Right ventricle myocardium inferior (tissue), 1 donor: ENCODE results near the gene KCNQ1. TPM values are rescaled to one million over a fixed set of nuclear protein-coding genes. Genes with fewer than 3 reads are reported as not detected.

Source experiments
- ATAC-seq: fragments of 200-7000 bp; cut with Tn5 transposase; one replicate; pipeline ENCODE4 v1.9.1; 2020; ENCODE audit warnings: mild to moderate bottlenecking, moderate library complexity
- DNase-seq: peaks from one replicate; pipeline ENCODE4 v3.0.0; 2021; ENCODE audit errors: missing footprints
- intact Hi-C: fragments of 100-400 bp; cut with DNase I; formaldehyde crosslinking; loops from one replicate; pipeline ENCODE4 v1.11.0; 2022
- total RNA-seq: library from RNA; stranded (reverse); fragmentation: NEBNext Ultra II Directional; extraction: Animal tissue kit (Norgen Biotek cat#: 25700); gene quantifications from one replicate; pipeline ENCODE4 v1.2.1, GENCODE V29; 2021
- donor health status: DM: no; HTN: yes; CAD: no; lungs with severe emphysema.

KCNQ1 gene
- total RNA-seq, 1 donor from 2014 or later, result 40.0 TPM

DNA sequence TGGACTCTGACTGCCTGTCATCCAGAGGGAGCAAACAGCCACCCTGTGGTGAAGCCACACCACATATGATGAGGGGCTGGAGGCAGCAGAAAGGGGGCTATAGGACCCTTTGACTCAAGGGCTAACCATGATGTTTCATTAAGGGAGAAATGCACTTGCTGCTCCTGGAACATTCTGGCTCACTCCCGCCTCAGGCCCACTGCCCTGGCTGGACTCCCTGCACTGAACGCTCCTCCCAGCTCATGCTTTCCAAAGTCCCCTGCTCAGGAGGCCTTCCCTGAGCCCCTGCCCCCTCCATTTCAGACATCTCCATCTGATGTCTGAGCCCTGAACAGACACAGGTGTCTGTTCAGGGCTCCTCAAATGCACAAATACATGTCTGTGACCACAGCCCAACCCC, 371.7 kb downstream of the KCNQ1 start:
- peak; percentile 27 for DNase-seq
- intact Hi-C loops, result no loop called here
- ATAC-seq, result no peak

DNA sequence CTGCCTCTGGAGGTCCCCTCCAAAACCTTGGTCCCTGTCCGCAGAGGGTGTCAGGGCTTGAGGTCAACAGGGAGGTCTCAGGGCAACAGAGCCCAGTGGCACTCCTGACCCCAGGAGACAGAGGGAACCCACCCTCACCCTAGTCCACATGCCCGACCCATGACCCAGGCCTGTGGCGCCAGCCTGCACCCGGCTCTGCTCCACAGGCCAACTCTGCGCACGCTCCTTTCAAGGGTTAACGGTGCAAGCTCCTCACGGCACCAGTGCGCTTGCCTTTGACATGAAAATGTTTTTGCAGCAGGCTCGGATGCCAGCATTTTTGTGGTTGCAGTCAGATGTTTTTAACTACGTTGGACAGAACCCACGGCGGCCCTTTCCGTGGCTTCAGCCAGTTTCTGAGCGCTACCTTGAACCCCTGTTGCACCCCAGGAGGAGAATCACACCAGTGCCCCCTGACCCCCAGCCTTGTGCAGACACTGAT, 372.2 kb downstream of the KCNQ1 start:
- intact Hi-C loops, result no loop called here
- no peak for ATAC-seq
- peak; percentile 73 for DNase-seq

DNA sequence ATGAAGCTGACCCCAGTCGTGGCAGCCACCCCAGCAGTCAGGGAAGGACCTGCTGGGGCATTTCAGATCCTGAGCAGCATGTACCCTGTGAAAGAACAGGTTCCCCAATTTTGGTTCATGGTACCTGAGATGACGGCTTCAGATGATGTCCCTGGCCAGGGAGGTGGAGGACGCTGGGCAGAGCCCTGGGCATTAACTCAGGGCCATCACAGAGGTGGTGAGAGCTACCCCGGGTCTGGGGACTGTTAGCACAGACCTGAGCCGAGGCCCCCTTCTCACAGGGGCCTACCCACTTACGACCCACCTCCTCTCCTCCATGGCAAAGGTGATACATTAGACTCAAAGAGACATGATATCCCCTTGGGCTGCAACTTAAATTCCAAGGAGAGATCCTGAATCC, 372.6 kb downstream of the KCNQ1 start:
- intact Hi-C loops, result no loop called here
- no peak for ATAC-seq
- DNase-seq, result no peak

GRCh38 chr11:2818021-2818420, 373.2 kb downstream of the KCNQ1 start:
- ATAC-seq (no peak), DNase-seq (peak; percentile 49)
- intact Hi-C loops, result no loop called here

DNA sequence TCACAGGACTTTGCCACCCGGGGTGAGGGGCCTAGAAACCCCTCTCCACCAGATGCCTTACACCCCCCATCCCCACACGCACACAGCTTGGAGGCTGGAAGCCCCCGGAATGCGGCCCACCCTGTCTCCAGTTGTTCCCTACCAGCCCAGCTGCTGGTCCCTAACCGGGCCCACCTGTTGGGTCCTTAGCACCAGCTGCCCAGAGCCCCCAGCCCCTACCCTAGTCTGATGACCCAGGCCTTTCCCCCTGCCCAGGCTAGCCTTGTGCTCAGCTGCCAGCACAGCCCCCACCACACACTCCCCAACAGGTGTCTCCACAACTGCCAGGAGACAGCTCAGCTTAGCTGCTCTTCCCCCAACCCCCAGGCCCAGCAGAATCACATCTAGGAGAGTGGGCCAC, 373.7 kb downstream of the KCNQ1 start:
- no peak for DNase-seq
- ATAC-seq, result no peak
- intact Hi-C loops, result no loop called here

GRCh38 chr11:2819316-2819715, 374.5 kb downstream of the KCNQ1 start:
- intact Hi-C loops, result no loop called here
- DNase-seq, result no peak
- ATAC-seq, result no peak

- DNase-seq (peak; percentile 41), ATAC-seq (no peak)
- intact Hi-C loops, result no loop called here
Observed at GRCh38 chr11:2820976-2821375, 376.2 kb downstream of the KCNQ1 start.

- DNase-seq, result no peak
- intact Hi-C loops, result no loop called here
- ATAC-seq, result no peak
Observed at GRCh38 chr11:2821891-2822290, 377.1 kb downstream of the KCNQ1 start.

DNA sequence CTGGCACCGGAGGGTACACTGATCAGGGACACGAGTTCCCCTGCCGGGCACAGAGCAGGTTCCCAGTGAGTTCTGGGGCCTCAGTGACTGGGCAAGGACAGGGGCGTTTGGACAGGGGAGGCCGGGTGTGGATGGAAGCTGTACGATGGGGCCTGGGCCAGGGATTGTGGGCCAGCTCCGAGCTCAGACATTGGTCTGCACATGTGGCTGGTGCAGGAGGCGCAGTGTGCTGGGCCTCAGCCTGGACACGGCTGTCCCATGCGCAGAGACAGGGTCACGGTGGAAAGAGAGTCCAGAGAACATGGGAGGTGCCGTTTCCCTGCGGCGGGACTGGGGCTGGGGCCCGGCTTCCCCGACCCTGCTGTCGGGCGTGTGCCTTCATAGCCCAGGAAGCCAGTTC, 380.0 kb downstream of the KCNQ1 start:
- intact Hi-C loops, result loop anchor here (2.0 kb wide), 2 partner anchors 14 to 60 kb away; partner anchors contain the start of gene CDKN1C
- DNase-seq (peak; percentile 59), ATAC-seq (peak; percentile 59)

GRCh38 chr11:2825261-2825888, 380.6 kb downstream of the KCNQ1 start:
- DNase-seq (peak; percentile 91), ATAC-seq (peak; percentile 79)
- intact Hi-C loops, result loop anchor here (2.0 kb wide), 2 partner anchors 15 to 59 kb away; partner anchors contain the start of gene CDKN1C

DNA sequence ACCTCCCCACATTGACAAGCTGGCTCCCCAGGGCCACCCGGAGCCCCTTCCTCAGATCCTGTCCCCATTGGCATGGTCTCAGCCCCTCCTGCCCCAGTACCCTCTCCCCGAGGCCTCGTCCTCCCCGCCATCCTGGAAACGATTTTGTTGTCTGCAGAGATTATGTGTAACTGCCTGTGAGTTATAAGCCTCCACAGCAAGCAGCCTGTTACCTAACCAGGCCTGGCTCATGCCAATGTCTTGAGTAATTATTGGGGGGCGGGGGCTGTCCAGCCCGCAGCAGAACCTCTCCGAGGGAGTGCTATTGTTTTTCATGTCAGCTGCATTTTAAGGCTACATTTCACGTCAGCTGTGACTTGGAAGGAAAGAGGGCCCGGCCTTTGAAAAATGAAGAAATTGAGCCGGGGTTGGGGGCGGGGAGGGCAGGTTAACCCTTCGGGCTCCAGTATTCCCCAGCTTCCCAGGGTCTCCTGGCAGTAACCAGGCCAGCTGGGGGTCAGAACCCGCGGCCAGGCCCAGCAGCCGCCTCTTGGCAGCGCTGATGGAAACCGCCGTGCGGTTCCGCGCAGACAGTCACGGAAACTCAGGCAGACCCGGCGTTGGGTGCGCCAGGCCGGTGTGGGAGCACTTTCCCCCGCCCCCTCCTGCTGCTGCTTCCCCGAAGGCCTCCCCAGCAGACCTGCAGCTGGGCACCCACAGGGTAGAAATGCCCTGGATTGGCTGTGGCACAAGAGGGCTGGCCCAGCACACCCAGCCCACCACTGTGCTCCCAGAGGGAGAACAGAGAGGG, 381.3 kb downstream of the KCNQ1 start:
- peak; percentile 81 for DNase-seq
- intact Hi-C loops, result loop anchor here (2.0 kb wide), 2 partner anchors 15 to 59 kb away; partner anchors contain the start of gene CDKN1C
- peak; percentile 83 for ATAC-seq

GRCh38 chr11:2826679-2827056, 381.9 kb downstream of the KCNQ1 start:
- DNase-seq (no peak), ATAC-seq (no peak)
- intact Hi-C loops, result no loop called here

DNA sequence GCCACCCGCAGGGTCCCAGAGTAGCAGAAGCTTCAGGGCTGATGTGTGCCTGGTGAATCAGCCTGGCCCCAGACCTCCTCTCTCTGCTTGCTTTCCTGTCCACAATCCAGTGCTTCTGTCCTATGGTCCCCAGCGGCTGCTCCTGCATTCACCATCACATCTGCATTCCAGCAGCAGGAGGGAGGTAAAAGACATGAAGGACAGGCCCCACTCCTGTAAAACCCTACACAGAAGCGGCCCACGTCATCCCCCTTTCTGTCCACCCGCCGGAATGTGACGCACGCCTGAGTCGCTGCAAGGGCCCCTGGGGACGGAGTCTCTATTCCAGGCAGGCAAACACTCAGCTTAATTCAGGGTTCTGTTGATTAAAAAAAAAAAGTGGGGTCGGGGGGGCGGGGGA, 382.4 kb downstream of the KCNQ1 start:
- intact Hi-C loops, result no loop called here

GRCh38 chr11:2827792-2828191, 383.0 kb downstream of the KCNQ1 start:
- ATAC-seq (no peak), DNase-seq (peak; percentile 33)
- intact Hi-C loops, result loop anchor here (2.0 kb wide), 1 partner anchor 41 kb away; no protein-coding TSS in a partner anchor

More for the DNA sequence above, 382.4 kb downstream of the KCNQ1 start:
- DNase-seq (peak; percentile 7), ATAC-seq (no peak)

DNA sequence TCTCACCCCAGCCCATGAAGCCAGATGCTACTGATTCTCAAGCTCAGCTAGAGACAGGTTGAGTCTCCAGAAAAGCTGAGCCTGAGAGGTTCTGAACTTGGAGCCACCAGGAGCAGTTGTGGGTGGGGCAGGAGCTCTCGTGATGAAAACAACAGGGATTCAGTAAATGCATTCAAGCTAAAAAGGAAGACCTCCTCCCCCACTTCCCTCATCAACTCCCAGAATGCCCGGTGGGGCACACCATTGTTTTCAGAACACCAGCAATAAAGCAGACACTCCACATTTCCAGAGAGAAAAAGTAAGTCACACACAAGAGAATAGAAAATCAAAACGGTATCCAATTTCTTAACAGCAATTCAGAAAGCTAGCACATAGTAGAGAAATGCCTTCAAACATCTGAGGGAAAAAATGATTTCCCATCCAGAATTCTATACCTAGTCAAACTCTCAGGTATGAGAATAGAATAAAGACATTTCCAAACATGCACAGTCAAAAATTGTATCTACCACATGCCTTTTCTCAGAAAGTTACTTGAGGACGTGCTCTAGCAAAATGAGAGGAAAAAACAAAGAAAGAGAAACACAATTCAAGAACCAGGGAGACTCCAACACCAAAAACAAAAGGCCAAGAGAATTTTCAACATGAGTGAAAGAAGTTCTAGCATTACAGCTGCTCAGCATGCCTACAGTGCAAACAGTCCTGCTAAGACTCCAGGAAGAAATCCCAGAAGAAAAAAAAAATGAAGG, 383.9 kb downstream of the KCNQ1 start:
- intact Hi-C loops, result loop anchor here (2.0 kb wide), 1 partner anchor 40 kb away; no protein-coding TSS in a partner anchor
- ATAC-seq (no peak), DNase-seq (no peak)

- DNase-seq (peak; percentile 74), ATAC-seq (no peak)
- intact Hi-C loops, result no loop called here
Observed at GRCh38 chr11:2830030-2830812, 385.4 kb downstream of the KCNQ1 start.

DNA sequence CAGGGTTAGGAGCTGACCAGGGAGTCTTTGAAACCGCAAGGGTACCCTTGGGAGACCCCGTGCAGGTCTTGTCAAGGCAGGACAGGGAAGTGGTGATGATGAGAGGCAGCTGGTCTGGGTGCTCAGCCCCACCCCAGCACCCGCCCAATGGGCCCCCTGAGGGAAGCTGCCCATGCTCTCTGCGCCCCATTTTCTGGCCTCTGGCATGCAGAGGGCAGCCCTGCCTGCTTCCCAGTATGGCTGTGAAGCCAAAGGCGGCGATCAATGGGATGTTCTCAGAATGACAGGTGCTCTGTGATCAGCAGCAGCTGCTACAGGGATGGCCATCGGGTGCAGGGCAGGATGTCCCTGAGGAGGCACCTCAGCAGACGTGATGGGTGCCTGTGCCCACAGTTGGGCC, 386.1 kb downstream of the KCNQ1 start:
- ATAC-seq, result no peak
- intact Hi-C loops, result no loop called here
- DNase-seq, result peak; percentile 22

DNA sequence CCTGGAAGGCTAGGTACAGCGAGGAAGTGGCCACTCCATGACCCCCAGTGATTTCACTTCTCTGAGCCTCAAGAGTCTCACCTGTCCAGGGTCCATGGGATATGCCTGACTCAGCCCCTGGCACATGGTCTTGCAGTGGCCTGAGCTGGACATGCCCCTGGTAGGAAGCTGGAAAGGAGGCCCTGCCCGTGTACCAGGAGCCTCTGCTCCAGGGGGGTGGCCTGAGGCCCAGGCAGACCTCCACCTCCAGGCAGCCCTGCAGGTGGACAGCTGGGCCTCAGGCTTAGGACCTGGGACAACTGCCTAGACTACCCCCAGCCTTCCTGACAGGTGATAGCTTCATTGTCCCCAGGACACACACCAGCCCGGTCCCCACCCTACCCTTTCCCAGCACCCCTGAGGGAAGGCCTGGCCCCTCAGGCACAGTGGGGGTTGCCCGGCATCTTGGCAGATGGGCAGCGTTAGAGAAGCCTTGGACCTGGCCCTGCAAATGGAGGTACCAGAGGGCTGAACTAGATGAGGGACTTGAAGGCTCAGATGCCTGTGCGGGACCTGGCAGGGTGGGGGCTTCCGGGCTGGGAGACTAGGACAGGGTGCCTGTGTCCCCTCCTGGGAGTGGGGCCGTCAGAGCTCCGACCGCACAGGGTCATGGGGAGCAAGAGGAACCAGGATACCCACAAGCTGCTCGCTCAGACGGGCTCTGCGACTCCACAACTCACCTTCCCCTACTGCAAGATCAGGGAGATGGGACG, 387.1 kb downstream of the KCNQ1 start:
- intact Hi-C loops, result no loop called here
- ATAC-seq, result no peak
- peak; percentile 21 for DNase-seq
